Prostate gland (tissue), 2 donors: ENCODE data around the gene PTPRD.

ENCODE experiments used
- POLR2A ChIP-seq: fragments of 450-650 bp; IDR thresholded peaks from one replicate; pipeline ENCODE4 v1.6.1; 2016; ENCODE audit warnings: antibody characterized with exemption, mild to moderate bottlenecking
- POLR2AphosphoS5 ChIP-seq: sonication (generic); formaldehyde crosslinking; IDR thresholded peaks from one replicate; pipeline ENCODE4 v1.6.1; 2017; ENCODE audit warnings: antibody characterized with exemption
- TF ChIP-seq, protein P1 (sequence below), 4 experiments: fragments of 200-600 bp in 2 of 4; fragments of 450-650 bp in 2 of 4; sonication (generic) in 2 of 4; IDR thresholded peaks; 1 replicate in 3 of 4; 2 replicates in 1 of 4; pipeline ENCODE4 v1.5.1; 2016 to 2019; ENCODE audit warnings: antibody characterized with exemption in 4 of 4, mild to moderate bottlenecking in 2 of 4, moderate library complexity in 2 of 4

DNA sequence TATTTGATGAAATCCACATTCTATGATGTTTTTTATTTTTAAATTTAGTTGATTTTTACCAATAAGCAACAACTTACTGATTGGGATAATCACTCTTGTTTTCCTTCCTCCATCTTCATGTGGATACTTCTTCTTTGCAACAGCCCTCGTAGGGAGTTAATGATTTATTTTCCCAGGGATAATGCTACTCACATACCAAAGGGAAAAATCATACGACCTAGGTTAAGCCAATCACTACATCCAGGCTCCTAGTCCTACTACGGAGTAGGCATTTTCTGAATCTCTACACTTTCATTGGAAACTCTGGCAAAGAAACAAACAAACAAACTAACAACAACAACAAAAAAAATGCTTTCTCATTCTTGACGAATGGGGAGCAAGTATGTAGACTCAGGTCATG lies 663.4 kb downstream of the PTPRD start:
- TF ChIP-seq POLR2A (no peak), POLR2AphosphoS5 (no peak)
- TF ChIP-seq, protein P1, sequence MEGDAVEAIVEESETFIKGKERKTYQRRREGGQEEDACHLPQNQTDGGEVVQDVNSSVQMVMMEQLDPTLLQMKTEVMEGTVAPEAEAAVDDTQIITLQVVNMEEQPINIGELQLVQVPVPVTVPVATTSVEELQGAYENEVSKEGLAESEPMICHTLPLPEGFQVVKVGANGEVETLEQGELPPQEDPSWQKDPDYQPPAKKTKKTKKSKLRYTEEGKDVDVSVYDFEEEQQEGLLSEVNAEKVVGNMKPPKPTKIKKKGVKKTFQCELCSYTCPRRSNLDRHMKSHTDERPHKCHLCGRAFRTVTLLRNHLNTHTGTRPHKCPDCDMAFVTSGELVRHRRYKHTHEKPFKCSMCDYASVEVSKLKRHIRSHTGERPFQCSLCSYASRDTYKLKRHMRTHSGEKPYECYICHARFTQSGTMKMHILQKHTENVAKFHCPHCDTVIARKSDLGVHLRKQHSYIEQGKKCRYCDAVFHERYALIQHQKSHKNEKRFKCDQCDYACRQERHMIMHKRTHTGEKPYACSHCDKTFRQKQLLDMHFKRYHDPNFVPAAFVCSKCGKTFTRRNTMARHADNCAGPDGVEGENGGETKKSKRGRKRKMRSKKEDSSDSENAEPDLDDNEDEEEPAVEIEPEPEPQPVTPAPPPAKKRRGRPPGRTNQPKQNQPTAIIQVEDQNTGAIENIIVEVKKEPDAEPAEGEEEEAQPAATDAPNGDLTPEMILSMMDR (IDR thresholded peaks at IDR 0.05), result no peak
